ENCODE data around the gene RBCK1.

The RBCK1 gene

GRCh38 chr20:460707-461106 lies 52.6 kb downstream of the RBCK1 start:
- Histone ChIP-seq H3K27ac (peak overlapping the region; percentile 19), H3K9me3 (ENCODE audit: control insufficient read depth, low read length) (no peaks in the 10 kb centered on the region), H3K79me2 (peaks cover 36% of the 10 kb centered on the region), H2AFZ (no peak overlapping the region), H3K36me3 (ENCODE audit: control insufficient read depth, insufficient read depth, low read length) (no peaks in the 10 kb centered on the region), H3K27me3 (ENCODE audit: control insufficient read depth, insufficient read depth, low read length) (no peaks in the 10 kb centered on the region), H3K4me1 (peaks cover 7% of the 10 kb centered on the region), H3K4me3 (ENCODE audit: low read depth, low read length) (no peak overlapping the region), H3K9ac (no peak overlapping the region), H3K4me2 (ENCODE audit: low read length) (peak overlapping the region; percentile 70)
- no peak for TF ChIP-seq CTCF (IDR thresholded peaks at IDR 0.05)

- peak overlapping the region; percentile 42 for H3K9ac ChIP-seq
- no peak for TF ChIP-seq CTCF (IDR thresholded peaks at IDR 0.05)
- H3K9me3 ChIP-seq (ENCODE audit: control insufficient read depth, low read length) = no peaks in the 10 kb centered on the region
Observed at GRCh38 chr20:461254-462198, 53.4 kb downstream of the RBCK1 start.

GRCh38 chr20:462199-462991 lies 54.3 kb downstream of the RBCK1 start, which contains the start of gene TBC1D20:
TSS of gene TBC1D20 (minus strand) at chr20:462533. CDS start at chr20:462405, 128 bp downstream.
- Histone ChIP-seq H3K4me3 (ENCODE audit: low read depth, low read length) (peak within 1 kb of the TSS; percentile 61), H3K27me3 (ENCODE audit: control insufficient read depth, insufficient read depth, low read length) (no peaks in the 10 kb centered on the region), H3K4me1 (peaks cover 7% of the 10 kb centered on the region), H3K9ac (peak within 1 kb of the TSS; percentile 42), H3K27ac (peak within 1 kb of the TSS; percentile 71), H3K4me2 (ENCODE audit: low read length) (peak within 1 kb of the TSS; percentile 70), H3K9me3 (ENCODE audit: control insufficient read depth, low read length) (no peaks in the 10 kb centered on the region), H2AFZ (peak within 1 kb of the TSS; percentile 94), H3K36me3 (ENCODE audit: control insufficient read depth, insufficient read depth, low read length) (no peaks in the 10 kb centered on the region), H3K79me2 (peaks cover 24% of the 10 kb centered on the region)
- no peak for TF ChIP-seq CTCF (IDR thresholded peaks at IDR 0.05)

More at GRCh38 chr20:461254-462198, 53.4 kb downstream of the RBCK1 start:
- H3K27ac ChIP-seq = peak overlapping the region; percentile 71
- no peaks in the 10 kb centered on the region for H3K27me3 ChIP-seq (ENCODE audit: control insufficient read depth, insufficient read depth, low read length)
- peaks cover 30% of the 10 kb centered on the region for H3K79me2 ChIP-seq
- peak overlapping the region; percentile 61 for H3K4me3 ChIP-seq (ENCODE audit: low read depth, low read length)
- peak overlapping the region; percentile 72 for H2AFZ ChIP-seq
- no peaks in the 10 kb centered on the region for H3K36me3 ChIP-seq (ENCODE audit: control insufficient read depth, insufficient read depth, low read length)
- peak overlapping the region; percentile 70 for H3K4me2 ChIP-seq (ENCODE audit: low read length)
- H3K4me1 ChIP-seq = peaks cover 7% of the 10 kb centered on the region

GRCh38 chr20:467755-468154 lies 59.7 kb downstream of the RBCK1 start:
- no peaks in the 10 kb centered on the region for H3K9me3 ChIP-seq (ENCODE audit: control insufficient read depth, low read length)
- H3K4me1 ChIP-seq = no peaks in the 10 kb centered on the region
- TF ChIP-seq CTCF (IDR thresholded peaks at IDR 0.05) = no peak

More at GRCh38 chr20:467755-468154, 59.7 kb downstream of the RBCK1 start:
- Histone ChIP-seq H3K27me3 (ENCODE audit: control insufficient read depth, insufficient read depth, low read length) (no peaks in the 10 kb centered on the region), H3K4me3 (ENCODE audit: low read depth, low read length) (no peak overlapping the region), H3K79me2 (no peaks in the 10 kb centered on the region), H3K27ac (no peak overlapping the region), H3K9ac (no peak overlapping the region), H2AFZ (no peak overlapping the region), H3K36me3 (ENCODE audit: control insufficient read depth, insufficient read depth, low read length) (no peaks in the 10 kb centered on the region), H3K4me2 (ENCODE audit: low read length) (no peak overlapping the region)

Measured in parathyroid adenoma (tissue), 2 donors.